Activated CD4-positive, alpha-beta T cell treated with anti-CD3 and anti-CD28 coated beads, Interleukin-2, Interleukin-4, amounts not matched to agents 100 ng/mL and 50 ng/mL, durations not matched to agents 16 hours and 8 hours (primary cell): ENCODE data around the gene GGTLC2.
"Not testable (repeated sequence)": the region's sequence is repeated elsewhere in the genome, so short reads cannot be mapped to it uniquely, and the experiment has no call there.

ENCODE experiments used
- DNase-seq: peaks from one replicate; pipeline ENCODE4 v3.0.0-alpha.2; 2020; ENCODE audit warnings: low spot score

The GGTLC2 gene

DNA sequence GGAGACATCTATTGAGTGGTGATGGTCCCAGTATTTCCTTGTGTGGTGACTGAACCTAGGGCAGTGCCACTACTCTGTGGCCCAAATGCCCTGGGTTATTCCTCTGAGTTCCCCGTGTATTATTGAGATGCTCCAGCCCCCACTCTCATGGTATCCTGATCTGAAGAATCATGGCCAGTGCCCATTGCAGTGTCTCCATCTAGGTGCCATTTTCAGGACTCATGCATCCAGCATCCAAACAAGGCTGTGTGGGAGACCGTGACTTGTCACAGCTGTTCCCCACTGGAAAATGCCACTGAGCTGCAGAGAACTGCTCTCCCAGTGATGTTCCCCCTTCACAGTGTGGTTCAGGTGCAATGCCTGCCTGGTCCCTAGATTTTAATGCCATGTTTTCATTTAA, 24.7 kb downstream of the GGTLC2 start:
- no peak for DNase-seq

DNA sequence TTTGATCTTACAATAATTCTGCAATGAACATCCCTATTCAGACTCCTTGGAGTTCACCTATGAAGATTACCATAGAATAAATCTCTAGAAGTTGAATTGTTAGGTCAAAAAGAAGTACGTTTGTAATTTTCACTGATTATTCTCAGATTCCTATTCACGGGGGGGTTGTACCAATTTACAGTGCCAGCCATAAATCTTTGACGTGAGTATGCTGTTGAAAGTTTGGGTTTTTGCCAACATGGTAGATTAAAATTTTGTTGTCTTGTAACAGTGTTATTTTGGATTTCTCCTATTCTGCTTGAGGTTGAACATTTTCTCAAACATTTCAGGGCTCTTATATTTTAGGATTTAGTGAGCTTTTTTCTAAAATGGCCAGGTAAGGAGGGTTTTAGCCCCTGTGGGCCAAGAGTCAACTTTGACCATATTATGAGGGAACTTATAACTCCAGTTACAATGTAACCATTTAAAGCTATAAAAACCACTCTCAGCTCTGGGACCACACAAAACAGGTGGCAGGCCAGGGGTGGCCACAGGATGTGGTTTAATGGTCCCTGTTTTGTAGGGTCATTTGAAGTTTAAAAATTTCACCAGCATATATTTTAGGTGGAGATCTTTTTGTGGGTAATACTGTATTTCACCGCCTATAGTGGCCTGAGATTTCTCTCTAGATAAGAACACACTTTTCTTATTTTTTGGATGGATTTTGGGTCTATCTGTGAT, 25.8 kb downstream of the GGTLC2 start:
- DNase-seq: no peak

DNA sequence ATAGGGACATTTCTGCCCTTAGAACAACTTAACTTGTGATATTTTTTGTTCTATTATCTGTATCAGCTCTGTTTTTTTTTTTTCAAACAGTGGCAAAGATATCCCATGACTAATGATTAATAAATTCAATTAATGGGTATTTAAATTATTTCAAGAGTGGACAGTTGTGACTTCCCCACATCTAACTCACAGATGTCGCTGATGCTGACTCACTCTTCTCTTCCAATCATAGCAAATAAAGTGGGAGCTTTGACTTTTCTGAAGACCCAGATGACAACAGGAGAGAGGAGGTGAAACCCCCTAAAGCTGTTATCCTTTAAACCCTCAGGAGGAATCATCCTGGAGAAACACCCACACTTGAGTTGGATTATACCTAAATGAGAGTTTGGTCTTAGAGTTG, 27.1 kb downstream of the GGTLC2 start:
- no peak for DNase-seq

DNA sequence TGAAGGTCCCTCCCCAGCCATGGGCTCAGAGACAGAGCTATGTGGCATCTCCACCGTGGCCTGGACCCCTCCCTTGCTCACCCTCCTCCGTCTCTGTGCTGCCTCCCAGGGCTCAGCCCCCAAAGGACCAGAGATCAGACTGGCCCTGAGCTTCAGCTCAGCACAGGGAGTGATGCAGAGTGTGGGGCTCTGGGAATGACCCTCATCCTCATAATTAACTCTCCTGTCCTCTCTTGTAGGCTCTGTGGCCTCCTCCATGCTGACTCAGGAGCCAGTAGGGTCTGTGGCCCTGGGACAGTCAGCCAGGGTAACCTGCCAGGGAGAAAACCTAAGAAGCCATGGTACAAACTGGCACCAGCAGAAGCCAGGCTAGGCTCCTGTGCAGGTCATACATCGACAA, 28.7 kb downstream of the GGTLC2 start:
- DNase-seq: no peak

DNA sequence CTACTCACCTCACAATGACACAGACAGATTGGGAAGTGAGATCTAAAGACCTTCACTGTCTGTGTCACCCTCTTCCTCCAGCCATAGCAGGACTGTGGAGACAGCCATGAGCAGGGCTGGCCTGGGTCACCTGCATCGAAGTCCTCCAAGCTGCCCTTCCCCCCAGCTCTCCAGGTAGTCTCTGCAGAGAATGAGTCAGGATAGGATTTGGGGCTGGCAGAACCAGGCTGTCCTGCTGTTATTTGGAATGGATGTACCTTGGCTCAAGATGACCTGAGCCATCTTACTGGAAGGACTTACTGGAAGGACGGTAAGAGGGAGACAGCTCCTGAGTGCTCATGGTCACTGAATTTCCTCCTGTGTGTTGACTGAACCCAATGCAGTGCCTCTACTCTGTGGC, 29.2 kb downstream of the GGTLC2 start:
- DNase-seq: no peak

DNA sequence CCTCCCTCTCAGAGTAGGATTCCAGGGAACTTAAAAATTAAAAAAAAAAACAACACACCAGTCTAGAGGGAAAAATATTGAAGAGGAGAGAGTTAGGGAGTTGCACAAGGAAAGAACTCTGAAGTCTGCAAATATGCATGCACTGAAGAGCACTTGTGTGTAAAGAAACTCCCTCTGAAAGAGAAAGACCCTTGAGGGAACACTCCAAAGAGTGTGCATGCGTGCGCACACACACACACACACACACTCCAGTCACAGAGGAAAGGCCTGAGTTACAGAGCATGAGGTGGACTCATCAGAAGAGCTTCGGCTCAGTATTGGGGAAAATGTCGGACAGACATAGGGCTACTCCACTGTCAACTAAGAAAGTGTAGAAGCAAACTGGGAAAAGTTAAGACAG, 30.1 kb downstream of the GGTLC2 start:
- no peak for DNase-seq

DNA sequence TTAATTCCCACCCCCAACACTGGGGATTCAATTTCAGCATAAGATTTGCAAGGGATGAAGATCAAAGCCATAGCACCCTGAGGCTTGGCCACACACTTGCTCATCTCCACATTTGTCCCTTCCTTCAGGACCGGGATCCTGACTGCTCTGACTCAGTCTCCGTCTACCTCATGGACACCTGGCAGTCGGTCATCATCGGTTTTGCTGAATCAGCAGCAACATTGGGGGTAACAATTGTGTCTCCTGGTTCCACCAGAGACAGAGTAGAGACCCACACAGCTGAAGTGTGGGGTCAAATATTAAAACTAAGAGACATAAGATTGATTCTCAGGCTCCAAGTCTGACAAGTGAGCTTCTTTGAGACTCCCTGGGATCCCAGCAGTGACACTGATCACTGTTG, 34.6 kb downstream of the GGTLC2 start:
- no peak for DNase-seq

DNA sequence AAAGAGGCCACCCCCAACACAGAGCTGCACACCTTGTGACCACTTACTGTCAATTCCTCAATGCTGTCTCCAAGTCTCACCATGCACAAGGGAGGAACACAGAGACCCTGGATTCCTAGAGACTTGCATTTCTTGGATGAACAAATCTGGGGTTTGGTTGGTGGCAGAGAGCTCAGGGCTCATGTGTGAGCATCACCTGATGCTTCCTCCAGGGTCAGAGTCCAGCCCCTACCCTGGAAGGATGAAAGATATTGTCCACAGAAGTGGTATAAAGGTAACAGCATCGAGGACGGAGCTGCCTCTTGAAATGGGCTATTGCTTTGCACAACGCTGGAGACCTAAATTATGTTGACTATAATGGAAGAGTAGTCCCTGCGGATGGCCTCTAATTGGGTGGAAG, 36.0 kb downstream of the GGTLC2 start:
- no peak for DNase-seq

DNA sequence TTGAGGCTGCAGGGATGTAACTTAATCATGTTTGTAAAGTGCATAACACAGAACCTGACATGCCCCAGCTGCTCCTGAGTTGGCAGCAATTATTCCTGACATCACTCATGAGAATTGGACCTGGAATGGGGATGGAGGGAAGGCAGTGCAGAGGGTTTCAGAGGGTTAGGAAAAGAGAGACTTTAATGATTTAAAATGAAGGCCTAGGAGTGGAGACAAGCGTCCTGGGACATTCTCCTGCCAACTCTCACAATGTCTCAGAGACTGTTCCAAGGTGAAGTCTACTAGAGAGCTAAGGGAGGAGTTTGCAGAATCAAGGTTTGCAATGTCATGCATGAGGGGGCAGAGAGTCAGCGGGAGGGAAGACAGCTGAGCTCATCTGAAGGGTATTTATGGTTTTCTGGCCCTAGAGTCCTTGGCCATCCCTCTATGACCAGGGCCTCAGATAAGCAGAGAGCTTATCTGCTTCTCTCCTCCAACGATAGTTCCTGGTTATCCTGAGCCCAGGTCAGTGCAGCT, 36.9 kb downstream of the GGTLC2 start:
- DNase-seq: no peak

DNA sequence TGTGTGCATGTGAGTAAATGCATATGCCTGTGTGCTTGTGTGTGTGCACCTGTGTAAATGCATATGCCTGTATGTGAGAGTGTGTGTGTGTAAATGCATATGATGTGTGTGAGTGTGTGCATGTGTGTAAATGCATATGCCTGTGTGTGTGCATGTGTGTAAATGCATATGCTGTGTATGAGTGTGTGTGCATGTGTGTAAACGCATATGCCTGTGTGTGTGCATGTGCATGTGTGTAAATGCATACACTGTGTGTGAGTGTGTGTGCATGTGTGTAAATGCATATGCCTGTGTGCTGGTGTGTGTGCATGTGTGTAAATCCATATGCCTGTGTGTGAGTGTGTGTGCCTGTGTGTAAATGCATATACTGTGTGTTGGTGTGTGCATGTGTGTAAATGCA, 37.8 kb downstream of the GGTLC2 start:
- DNase-seq: no peak

DNA sequence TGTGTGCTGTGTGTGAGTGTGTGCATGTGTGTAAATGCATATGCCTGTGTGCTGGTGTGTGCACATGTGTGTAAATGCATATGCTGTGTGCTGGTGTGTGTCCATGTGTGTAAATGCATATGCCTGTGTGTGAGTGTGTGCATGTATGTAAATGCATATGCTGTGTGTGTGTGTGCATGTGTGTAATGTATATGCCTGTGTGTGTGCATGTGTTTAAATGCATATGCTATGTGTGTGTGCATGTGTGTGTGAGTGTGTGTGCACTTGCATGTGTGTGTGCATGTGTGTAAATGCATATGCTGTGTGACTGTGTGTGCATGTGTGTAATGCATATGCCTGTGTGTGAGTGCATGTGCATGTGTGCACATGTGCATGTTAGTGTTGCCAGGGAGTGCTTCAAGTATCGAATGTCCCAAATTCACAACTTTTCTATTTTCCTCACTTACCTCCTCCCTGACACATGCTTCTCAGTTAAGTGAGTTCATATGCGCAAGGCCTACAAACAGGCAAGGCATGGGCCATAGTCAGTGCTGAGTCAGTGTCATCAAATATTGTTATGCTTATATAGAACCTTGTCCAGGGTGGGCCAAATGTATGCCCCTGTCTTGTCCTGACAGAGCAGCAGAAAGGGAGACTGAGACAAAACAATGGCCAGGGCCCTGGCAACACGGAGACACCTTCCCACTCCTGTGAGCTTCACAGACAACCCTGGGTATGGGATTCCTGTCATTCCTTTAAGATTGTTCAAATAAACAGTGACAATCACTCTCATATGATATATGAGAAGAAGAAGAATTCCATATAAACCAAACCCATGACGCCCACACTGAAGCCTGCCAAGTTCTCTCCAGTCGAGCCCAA, 38.6 kb downstream of the GGTLC2 start:
- no peak for DNase-seq

DNA sequence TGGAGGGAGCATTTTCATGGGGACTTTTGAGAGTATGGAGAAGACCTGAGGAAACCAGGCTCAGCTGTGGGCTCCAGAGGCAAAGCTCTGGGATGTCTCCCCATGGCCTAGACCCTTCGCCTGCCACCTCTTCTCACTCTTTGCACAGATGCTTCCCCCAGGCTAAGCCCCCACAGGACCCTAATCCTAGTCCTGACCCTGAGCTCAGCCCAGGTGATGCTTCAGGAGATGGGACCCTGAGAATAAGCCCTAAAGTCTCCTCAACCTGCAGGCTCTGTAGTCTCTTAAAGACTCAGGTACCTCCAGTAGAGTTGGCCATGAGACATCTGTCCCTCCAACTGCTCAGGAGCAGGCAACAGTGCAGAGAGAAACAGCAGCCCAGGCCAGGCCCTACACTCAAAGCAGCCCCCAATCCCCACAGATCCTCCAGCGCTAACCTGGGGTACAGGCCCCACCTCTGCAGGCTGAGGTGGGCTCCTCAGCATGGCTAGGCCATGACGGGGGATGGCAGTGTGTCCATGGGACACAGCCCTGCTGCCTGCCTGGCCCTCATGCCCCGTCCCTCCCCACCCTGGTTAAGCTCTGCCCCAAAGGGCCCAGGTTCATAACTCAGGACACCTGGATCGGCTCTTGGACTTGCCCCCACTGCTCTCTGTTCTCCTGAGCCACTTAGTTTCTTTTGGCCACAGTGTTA, 39.4 kb downstream of the GGTLC2 start:
- DNase-seq: no peak

DNA sequence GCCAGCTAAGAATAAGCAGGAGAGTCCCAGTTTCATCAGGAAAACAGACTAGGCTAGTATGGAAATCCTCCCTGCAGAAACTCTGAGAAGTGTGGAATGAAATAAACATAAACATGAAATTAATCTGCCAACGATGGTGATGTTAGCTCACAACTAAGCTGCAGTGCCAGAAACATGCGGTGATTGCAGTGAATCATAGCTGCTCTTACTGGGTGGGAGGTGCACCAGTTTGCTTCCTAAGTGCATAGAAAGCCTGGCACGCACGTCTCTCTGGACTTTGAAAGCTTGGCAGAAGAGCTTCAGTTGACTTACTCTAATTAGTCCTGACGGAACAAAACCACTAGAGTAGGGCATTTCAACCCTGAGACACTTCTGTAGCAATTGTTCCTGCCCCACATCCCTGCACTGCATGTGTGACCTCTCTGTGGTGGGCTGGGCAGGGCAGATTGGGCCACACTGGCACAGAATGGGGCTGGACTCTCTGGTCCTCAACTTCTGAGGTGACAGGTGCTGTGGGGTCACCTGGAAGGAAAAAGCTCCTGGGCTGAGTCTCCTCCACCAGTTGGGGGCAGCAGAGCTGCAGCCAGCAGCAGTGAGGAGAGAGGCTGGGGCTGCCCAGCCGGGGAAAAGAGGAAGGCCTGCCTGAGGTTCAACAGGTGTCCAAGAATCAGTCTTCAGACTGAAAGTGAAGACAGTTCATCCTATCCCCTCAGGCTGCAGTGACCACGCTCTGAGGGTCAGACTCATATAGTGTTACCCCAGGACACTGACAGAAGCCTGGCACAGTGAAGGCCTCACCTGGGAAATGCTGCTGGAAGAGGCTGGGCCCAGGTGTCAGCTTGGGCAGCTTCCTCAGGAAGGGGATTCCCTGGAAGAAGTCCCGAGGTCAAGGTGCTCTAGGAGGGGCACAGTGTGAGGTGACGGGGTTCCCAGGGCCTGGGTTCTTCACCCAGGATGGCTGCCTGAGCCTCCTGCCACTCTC, 40.5 kb downstream of the GGTLC2 start:
- peak; percentile 16 for DNase-seq

DNA sequence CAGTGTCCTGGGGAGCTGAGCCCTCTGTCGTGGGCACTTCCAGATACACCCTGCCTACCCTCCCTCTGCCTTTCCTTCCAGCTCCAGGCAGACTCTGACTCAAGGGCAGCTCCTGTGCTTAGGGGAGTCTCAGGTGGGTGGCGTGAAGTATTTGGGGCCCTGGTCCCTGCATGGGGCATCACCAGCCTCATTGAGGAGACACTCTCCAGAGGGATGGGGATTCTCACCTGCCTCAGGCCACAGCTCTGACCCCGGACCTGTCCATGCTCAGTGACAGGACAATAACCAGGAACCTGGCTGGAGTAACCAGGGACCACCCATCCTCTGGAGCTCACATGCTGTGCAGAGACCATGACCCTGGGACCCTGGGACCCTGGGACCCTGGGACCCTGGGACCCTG, 41.2 kb downstream of the GGTLC2 start:
- DNase-seq: no peak

DNA sequence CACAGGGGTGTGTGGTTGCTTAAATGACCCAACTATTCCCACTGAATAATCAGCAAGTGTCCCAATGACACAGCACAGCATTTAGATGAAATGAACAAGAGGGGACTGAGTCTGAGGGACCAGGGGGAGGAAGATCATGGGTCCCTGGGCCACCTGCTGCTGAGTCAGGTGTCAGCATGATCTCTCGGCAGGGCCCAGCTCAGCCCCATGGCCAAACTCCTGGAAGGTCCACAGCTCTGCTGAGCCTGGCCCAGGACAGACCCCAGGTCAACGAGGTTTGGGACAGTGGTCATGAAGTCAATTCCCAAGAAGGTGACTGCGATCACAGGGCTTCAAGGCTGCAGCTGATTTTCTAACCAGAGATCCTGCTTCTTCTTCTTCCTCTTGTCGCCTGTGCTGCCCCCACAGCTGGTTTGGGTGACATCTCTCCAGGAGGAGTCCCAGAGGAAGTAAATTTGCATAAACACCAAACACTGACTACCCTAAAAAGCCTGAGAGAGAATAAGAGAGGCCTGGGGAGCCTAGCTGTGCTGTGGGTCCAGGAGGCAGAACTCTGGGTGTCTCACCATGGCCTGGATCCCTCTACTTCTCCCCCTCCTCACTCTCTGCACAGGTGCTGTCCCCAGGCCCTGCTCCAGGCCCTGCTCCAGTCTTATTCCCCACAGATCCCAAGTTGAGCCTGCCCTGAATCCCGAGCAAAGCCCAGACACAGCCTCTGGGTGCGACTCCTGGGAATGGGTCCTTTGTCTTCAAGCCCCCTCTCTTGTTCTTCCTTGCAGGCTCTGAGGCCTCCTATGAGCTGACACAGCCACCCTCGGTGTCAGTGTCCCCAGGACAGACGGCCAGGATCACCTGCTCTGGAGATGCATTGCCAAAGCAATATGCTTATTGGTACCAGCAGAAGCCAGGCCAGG, 42.0 kb downstream of the GGTLC2 start:
- DNase-seq: not testable (repeated sequence)

DNA sequence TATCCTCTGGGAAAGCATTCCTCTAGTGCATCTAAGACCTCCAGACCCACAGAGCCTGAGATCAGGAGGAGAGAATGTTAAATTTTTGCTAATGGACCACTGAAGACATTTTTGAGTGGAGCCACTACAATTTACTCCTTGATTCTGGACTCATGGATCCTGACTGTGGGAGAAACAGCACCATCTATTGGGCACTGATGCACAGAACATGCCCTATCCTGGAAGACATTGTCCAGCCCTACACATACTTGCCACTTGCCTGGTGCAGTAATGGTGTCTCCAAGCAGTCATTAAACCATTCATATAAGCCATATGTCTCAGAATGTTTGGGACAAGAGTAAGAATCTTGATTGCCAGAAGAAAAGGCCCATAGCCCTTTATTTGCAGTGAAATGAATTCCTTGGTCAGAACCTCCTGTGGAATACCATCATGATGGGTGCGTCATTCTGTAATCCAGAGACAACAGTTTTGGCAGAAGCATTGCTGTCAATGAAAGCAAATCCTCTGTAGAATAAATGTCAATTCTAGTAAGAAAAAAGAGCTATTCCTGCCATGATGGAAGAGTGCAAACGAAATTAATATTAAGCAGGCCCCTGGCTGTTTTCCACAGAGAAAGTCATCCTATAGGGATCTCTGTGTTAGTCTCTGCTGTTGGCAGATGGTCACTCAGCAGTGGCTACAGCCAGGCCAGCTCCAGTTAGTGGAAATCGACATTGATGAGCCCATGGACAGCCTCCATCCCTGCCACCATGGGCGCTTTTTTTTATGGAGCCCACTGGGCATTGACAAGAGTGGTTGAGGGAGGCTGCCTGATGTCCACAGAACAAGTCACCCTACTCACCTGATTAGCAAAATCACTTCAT, 43.5 kb downstream of the GGTLC2 start:
- peak; percentile 36 for DNase-seq

DNA sequence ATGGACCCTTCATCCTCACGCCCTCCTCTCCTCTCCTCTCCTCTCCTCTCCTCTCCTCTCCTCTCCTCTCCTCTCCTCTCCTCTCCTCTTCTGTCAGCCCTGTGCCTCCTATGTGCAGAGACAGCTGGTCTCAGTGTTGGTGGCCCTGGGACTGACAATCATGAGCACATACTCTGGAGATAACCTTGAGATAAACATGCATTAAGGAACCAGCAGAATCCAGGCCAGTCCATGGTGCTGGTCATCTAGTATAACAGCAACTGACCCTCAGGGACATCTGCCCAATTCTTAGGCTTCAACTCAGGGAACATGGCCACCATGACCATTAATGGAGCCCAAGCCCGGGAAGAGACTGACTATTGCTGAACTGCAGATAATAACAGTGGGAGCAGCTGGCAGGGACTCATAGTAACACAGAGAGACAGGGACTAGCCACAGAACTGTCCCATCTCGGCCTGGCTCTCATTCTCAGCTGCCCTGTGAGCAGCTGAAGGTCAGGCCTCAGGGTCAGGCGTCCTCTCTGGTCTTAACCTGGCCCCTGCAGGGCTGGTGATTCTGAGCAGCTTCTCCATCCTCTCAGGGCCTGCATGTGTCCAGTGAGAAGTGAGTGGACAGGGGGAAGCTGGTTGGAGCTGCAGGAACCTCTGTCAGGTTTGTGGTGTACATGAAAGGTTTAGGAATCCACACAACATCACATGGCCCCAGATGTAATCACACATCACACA, 45.4 kb downstream of the GGTLC2 start:
- no peak for DNase-seq

DNA sequence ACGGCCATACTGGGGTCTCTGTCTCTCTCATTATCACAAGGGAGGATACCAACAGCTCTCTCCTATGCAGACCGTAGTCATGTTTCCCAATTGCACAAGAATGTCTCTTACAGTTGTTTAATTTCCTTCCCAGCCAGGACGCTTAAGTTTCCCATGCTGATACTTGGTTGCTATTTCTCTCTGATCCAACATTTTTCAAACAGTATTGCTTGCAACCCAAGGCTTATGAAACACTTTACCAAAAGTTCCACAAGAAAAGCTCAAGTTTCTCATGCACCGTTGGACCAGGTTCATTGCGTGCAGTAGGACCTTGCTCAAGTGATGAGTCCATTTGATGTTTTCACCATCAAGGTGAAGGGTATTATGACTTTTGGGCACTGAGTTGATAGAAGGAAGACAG, 46.6 kb downstream of the GGTLC2 start:
- no peak for DNase-seq
